ENCODE data around the gene USP26.

USP26 gene

GRCh38 chrX:133094098-133094731, 2.7 kb downstream of the USP26 start:
- no peaks in the 10 kb centered on the region for H3K79me2 ChIP-seq (ENCODE audit: insufficient read depth, low read length)
- no peaks in the 10 kb centered on the region for H3K4me1 ChIP-seq (ENCODE audit: insufficient read depth, low read length, poor library complexity, severe bottlenecking)
- H3K4me2 ChIP-seq (ENCODE audit: low read depth, low read length, poor library complexity, severe bottlenecking): no peak overlapping the region
- no peaks in the 10 kb centered on the region for H3F3A ChIP-seq (ENCODE audit: low read depth)
- no peaks in the 10 kb centered on the region for H4K20me1 ChIP-seq (ENCODE audit: insufficient read depth, low read length, poor library complexity, severe bottlenecking)
- H3K4me3 ChIP-seq (ENCODE audit: low read length, poor library complexity, severe bottlenecking): no peak overlapping the region
- no peaks in the 10 kb centered on the region for H3K27me3 ChIP-seq (ENCODE audit: insufficient read depth, low read length, poor library complexity, severe bottlenecking)
- no peak overlapping the region for H2AFZ ChIP-seq (ENCODE audit: low read length)
- H3K36me3 ChIP-seq (ENCODE audit: insufficient read depth, low read length): no peaks in the 10 kb centered on the region
- H3K9me2 ChIP-seq (replicated peaks; ENCODE audit: low read depth, low read length): no peaks in the 10 kb centered on the region
- H3K9ac ChIP-seq (ENCODE audit: low read depth, low read length, poor library complexity, severe bottlenecking): no peak overlapping the region
- no peak for TF ChIP-seq EZH2phosphoT487 (IDR thresholded peaks at IDR 0.05; ENCODE audit: borderline replicate concordance)
- no peak for TF ChIP-seq CTCF (conservative IDR thresholded peaks at IDR 0.05; ENCODE audit: low read length)
- H3K9me3 ChIP-seq (ENCODE audit: insufficient read depth, low read depth, low read length): no peaks in the 10 kb centered on the region

- no peaks in the 10 kb centered on the region for H3K4me1 ChIP-seq (ENCODE audit: insufficient read depth, low read length, poor library complexity, severe bottlenecking)
- H3K4me3 ChIP-seq (ENCODE audit: low read length, poor library complexity, severe bottlenecking): no peak overlapping the region
- no peak overlapping the region for H3K9ac ChIP-seq (ENCODE audit: low read depth, low read length, poor library complexity, severe bottlenecking)
- H3K27me3 ChIP-seq (ENCODE audit: insufficient read depth, low read length, poor library complexity, severe bottlenecking): no peaks in the 10 kb centered on the region
- no peak overlapping the region for H3K4me2 ChIP-seq (ENCODE audit: low read depth, low read length, poor library complexity, severe bottlenecking)
- H2AFZ ChIP-seq (ENCODE audit: low read length): no peak overlapping the region
- no peaks in the 10 kb centered on the region for H3K79me2 ChIP-seq (ENCODE audit: insufficient read depth, low read length)
- TF ChIP-seq CTCF (conservative IDR thresholded peaks at IDR 0.05; ENCODE audit: low read length): no peak
- TF ChIP-seq EZH2phosphoT487 (IDR thresholded peaks at IDR 0.05; ENCODE audit: borderline replicate concordance): no peak
- H4K20me1 ChIP-seq (ENCODE audit: insufficient read depth, low read length, poor library complexity, severe bottlenecking): no peaks in the 10 kb centered on the region
- H3K9me2 ChIP-seq (replicated peaks; ENCODE audit: low read depth, low read length): no peaks in the 10 kb centered on the region
- no peaks in the 10 kb centered on the region for H3K36me3 ChIP-seq (ENCODE audit: insufficient read depth, low read length)
- H3K9me3 ChIP-seq (ENCODE audit: insufficient read depth, low read depth, low read length): no peaks in the 10 kb centered on the region
- H3F3A ChIP-seq (ENCODE audit: low read depth): no peaks in the 10 kb centered on the region
Measured at GRCh38 chrX:133090236-133090809, 6.6 kb downstream of the USP26 start.

GRCh38 chrX:133089411-133089810, 7.5 kb downstream of the USP26 start:
- no peaks in the 10 kb centered on the region for H3K36me3 ChIP-seq (ENCODE audit: insufficient read depth, low read length)
- no peaks in the 10 kb centered on the region for H3K9me3 ChIP-seq (ENCODE audit: insufficient read depth, low read depth, low read length)
- H3K4me3 ChIP-seq (ENCODE audit: low read length, poor library complexity, severe bottlenecking): no peak overlapping the region
- no peaks in the 10 kb centered on the region for H3K4me1 ChIP-seq (ENCODE audit: insufficient read depth, low read length, poor library complexity, severe bottlenecking)
- no peak overlapping the region for H3K4me2 ChIP-seq (ENCODE audit: low read depth, low read length, poor library complexity, severe bottlenecking)
- H3K27me3 ChIP-seq (ENCODE audit: insufficient read depth, low read length, poor library complexity, severe bottlenecking): no peaks in the 10 kb centered on the region
- H3K9me2 ChIP-seq (replicated peaks; ENCODE audit: low read depth, low read length): no peaks in the 10 kb centered on the region
- no peak overlapping the region for H2AFZ ChIP-seq (ENCODE audit: low read length)
- H3K9ac ChIP-seq (ENCODE audit: low read depth, low read length, poor library complexity, severe bottlenecking): no peak overlapping the region
- H3K79me2 ChIP-seq (ENCODE audit: insufficient read depth, low read length): no peaks in the 10 kb centered on the region
- H4K20me1 ChIP-seq (ENCODE audit: insufficient read depth, low read length, poor library complexity, severe bottlenecking): no peaks in the 10 kb centered on the region
- TF ChIP-seq CTCF (conservative IDR thresholded peaks at IDR 0.05; ENCODE audit: low read length) (no peak), EZH2phosphoT487 (IDR thresholded peaks at IDR 0.05; ENCODE audit: borderline replicate concordance) (no peak)
- H3F3A ChIP-seq (ENCODE audit: low read depth): no peaks in the 10 kb centered on the region

Data from Loucy (cell line).